ENCODE results near the gene STK11. TPM values are rescaled to one million over a fixed set of nuclear protein-coding genes. Genes with fewer than 3 reads are reported as not detected.

Gene STK11
- total RNA-seq, 2 experiments from 2014 or later: 76.5 to 78.4 TPM

DNA sequence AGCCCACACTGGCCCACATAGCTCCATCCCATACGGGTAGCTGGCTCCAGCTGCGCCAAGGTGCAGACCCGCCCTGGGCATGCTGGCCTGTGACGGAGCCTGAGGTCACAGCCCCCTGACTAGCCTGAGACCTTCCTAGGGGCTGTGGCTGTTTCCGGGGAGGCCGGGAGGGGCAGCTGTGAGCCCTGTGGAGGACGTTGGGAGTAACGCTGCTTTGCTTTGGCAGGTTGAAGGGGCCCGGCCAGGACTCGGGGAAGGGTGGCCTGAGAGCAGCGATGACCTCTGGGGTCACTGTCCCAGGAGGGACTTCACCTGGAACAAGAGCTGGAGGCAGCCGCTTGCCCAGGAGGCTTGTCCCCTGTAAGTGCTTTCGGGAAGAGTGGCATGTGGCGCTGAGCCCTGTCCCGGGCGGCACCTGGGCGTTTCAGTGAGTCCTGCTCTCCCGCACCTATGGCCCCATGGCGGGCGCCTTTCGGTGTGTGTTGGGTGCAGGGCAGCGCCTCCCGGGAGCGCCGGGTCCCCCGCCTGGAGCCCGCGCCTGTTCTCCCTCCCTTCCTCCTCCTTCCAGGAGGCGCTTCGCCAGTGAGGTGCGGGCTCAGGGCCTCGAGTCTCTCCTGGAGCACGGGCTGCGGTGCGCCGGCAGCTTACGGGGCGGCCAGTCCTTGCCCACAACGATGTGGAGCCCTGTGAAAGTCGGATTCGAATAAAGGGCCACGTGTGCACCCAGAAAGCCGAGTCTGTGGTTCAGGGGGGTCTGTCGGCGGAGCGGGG is 68.7 kb downstream of the STK11 start:
- no peak for DNase-seq (ENCODE audit: low spot score)
- TF ChIP-seq, protein P1, sequence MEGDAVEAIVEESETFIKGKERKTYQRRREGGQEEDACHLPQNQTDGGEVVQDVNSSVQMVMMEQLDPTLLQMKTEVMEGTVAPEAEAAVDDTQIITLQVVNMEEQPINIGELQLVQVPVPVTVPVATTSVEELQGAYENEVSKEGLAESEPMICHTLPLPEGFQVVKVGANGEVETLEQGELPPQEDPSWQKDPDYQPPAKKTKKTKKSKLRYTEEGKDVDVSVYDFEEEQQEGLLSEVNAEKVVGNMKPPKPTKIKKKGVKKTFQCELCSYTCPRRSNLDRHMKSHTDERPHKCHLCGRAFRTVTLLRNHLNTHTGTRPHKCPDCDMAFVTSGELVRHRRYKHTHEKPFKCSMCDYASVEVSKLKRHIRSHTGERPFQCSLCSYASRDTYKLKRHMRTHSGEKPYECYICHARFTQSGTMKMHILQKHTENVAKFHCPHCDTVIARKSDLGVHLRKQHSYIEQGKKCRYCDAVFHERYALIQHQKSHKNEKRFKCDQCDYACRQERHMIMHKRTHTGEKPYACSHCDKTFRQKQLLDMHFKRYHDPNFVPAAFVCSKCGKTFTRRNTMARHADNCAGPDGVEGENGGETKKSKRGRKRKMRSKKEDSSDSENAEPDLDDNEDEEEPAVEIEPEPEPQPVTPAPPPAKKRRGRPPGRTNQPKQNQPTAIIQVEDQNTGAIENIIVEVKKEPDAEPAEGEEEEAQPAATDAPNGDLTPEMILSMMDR (conservative IDR thresholded peaks at IDR 0.05; ENCODE audit: low read length): peak; percentile 39; the same call in 1 of the 2 replicates
- no peak for TF ChIP-seq EZH2phosphoT487 (IDR thresholded peaks at IDR 0.05; ENCODE audit: borderline replicate concordance, low read depth, low read length)
- BruUV-seq (replicated peaks): no TSS peak
- no peaks in the 10 kb centered on the region for H3K9me2 ChIP-seq (ENCODE audit: insufficient read depth, low read length)
- peak overlapping the region; percentile 100 for H3K4me2 ChIP-seq (ENCODE audit: low read length)
- ChIA-PET POLR2A (interaction anchor here (0.6 to 1.0 kb wide), 2 partner anchors 75 to 315 kb away, joined by 3 to 6 read pairs; no protein-coding TSS in a partner anchor), CTCF (ENCODE audit: unreplicated experiment) (no interaction called here)
- intact Hi-C loops (cut with micrococcal nuclease; ENCODE audit: unreplicated experiment): no loop called here
- H3K36me3 ChIP-seq (ENCODE audit: insufficient read depth, low read length): peaks cover 88% of the 10 kb centered on the region
- peaks cover 3% of the 10 kb centered on the region; the same call in 1 of the 2 replicates for H4K20me1 ChIP-seq (ENCODE audit: insufficient read depth, low read length)
- H3K4me3 ChIP-seq (ENCODE audit: low read depth, low read length, poor library complexity, severe bottlenecking): peak overlapping the region; percentile 95
- H3K27ac ChIP-seq (ENCODE audit: low read depth, low read length, poor library complexity, severe bottlenecking): peak overlapping the region; percentile 92
- H3K79me2 ChIP-seq (ENCODE audit: insufficient read depth, low read depth, low read length): peaks cover 63% of the 10 kb centered on the region
- no peaks in the 10 kb centered on the region for H3K9me3 ChIP-seq (ENCODE audit: low read length)
- H3K4me1 ChIP-seq (ENCODE audit: insufficient read depth, low read length, poor library complexity, severe bottlenecking): peaks cover 56% of the 10 kb centered on the region
- H2AFZ ChIP-seq (ENCODE audit: low read length): no peak overlapping the region

DNA sequence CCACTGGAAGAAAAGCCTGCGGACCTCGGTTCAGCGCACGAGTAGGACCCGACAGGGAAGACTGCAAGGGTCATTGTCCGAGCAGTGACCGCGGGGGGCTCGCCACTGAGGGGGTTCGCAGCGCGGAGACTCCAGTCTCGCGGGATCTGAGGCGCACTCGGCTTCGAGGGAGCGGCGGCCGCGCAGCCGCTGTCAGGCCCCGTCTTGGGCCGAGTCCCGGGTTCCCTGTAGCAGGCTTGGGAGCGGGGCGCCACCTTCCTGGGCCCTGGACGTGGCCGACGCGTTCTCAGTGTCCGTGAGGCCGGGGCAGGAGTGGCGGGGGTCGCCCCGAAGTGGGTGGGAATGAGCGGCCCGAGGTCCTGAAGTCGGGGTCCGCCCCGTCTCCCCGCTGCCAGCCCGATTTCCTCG is 69.3 kb downstream of the STK11 start:
- DNase-seq (ENCODE audit: low spot score): no peak
- Histone ChIP-seq H3K9me2 (ENCODE audit: insufficient read depth, low read length) (no peaks in the 10 kb centered on the region), H3K4me3 (ENCODE audit: low read depth, low read length, poor library complexity, severe bottlenecking) (peak overlapping the region; percentile 95), H3K36me3 (ENCODE audit: insufficient read depth, low read length) (peaks cover 92% of the 10 kb centered on the region), H3K4me1 (ENCODE audit: insufficient read depth, low read length, poor library complexity, severe bottlenecking) (peaks cover 56% of the 10 kb centered on the region), H4K20me1 (ENCODE audit: insufficient read depth, low read length) (peaks cover 3% of the 10 kb centered on the region; the same call in 1 of the 2 replicates), H3K9me3 (ENCODE audit: low read length) (no peaks in the 10 kb centered on the region), H2AFZ (ENCODE audit: low read length) (no peak overlapping the region), H3K4me2 (ENCODE audit: low read length) (peak overlapping the region; percentile 100), H3K27ac (ENCODE audit: low read depth, low read length, poor library complexity, severe bottlenecking) (peak overlapping the region; percentile 92), H3K79me2 (ENCODE audit: insufficient read depth, low read depth, low read length) (peaks cover 60% of the 10 kb centered on the region)
- intact Hi-C loops (cut with micrococcal nuclease; ENCODE audit: unreplicated experiment): loop anchor here (5.0 kb wide), 1 partner anchor 162 kb away; the partner anchor contains the start of gene RPS15
- BruUV-seq (replicated peaks): no TSS peak
- no peak for TF ChIP-seq EZH2phosphoT487 (IDR thresholded peaks at IDR 0.05; ENCODE audit: borderline replicate concordance, low read depth, low read length)
- TF ChIP-seq, protein P1 (conservative IDR thresholded peaks at IDR 0.05; ENCODE audit: low read length): no peak
- POLR2A ChIA-PET: interaction anchor here (0.6 to 1.0 kb wide), 2 partner anchors 9 to 22 kb away, joined by 3 read pairs; no protein-coding TSS in a partner anchor
- CTCF ChIA-PET (ENCODE audit: unreplicated experiment): no interaction called here
